H1 (cell line): ENCODE data around the gene CYBA. TPM values are rescaled to one million over a fixed set of nuclear protein-coding genes. Genes with fewer than 3 reads are reported as not detected.

Source experiments
- CTCF ChIA-PET: fragments of 300-600 bp; sonication (Branson Sonifier 250); formaldehyde crosslinking; loops from one replicate; lab custom pipeline; 2021; ENCODE audit not compliant: partially characterized antibody; lab: Charles Lee
- POLR2A ChIA-PET: fragments of 300-600 bp; sonication (Branson Sonifier 250); formaldehyde crosslinking; loops from one replicate; lab custom pipeline; 2021; ENCODE audit warnings: inconsistent platforms; ENCODE audit not compliant: partially characterized antibody; lab: Charles Lee
- DNase-seq, 2 experiments: peaks; one replicate each; pipeline versions ENCODE4 v3.0.0 to v3.0.0-alpha.2; 2010 to 2022; ENCODE audit warnings: low spot score in 2 of 2, low read depth in 1 of 2, mixed read lengths in 1 of 2
- FAIRE-seq: peaks from 2 replicates; lab custom pipeline; 2011; peaks lifted over from hg19 to GRCh38; lab: Jason Lieb, UNC
- H2AFZ ChIP-seq: 2 replicates; pipeline ENCODE4 v1.8.1; 2012; ENCODE audit warnings: low read length, inconsistent platforms
- H2AK5ac ChIP-seq: 2 replicates; pipeline ENCODE4 v1.6.1; 2013; ENCODE audit warnings: low read depth, low read length
- H2BK120ac ChIP-seq: replicated peaks from 2 replicates; pipeline ENCODE3; 2013; ENCODE audit warnings: low read depth, low read length, inconsistent platforms
- H2BK12ac ChIP-seq: 2 replicates; pipeline ENCODE4 v1.6.1; 2013; ENCODE audit warnings: low read depth, low read length
- H2BK15ac ChIP-seq: 2 replicates; pipeline ENCODE4 v1.6.1; 2013; ENCODE audit warnings: low read length
- H2BK20ac ChIP-seq: 2 replicates; pipeline ENCODE4 v1.6.1; 2013; ENCODE audit warnings: low read length
- H2BK5ac ChIP-seq: 2 replicates; pipeline ENCODE4 v1.6.1; 2013; ENCODE audit warnings: low read depth, low read length
- H3K14ac ChIP-seq: 2 replicates; pipeline ENCODE4 v1.6.1; 2013; ENCODE audit warnings: inconsistent platforms; ENCODE audit not compliant: insufficient read length
- H3K18ac ChIP-seq: 2 replicates; pipeline ENCODE4 v1.6.1; 2013; ENCODE audit warnings: low read length; ENCODE audit errors: extremely low read depth
- H3K23ac ChIP-seq: 2 replicates; pipeline ENCODE4 v1.6.1; 2013; ENCODE audit warnings: inconsistent platforms; ENCODE audit not compliant: insufficient read length
- H3K23me2 ChIP-seq: 2 replicates; pipeline ENCODE4 v1.6.1; 2013; ENCODE audit warnings: low read depth, low read length
- H3K27ac ChIP-seq: 2 replicates; pipeline ENCODE4 v1.6.1; 2011; ENCODE audit warnings: low read depth, low read length, inconsistent platforms
- H3K27me3 ChIP-seq, 4 experiments: replicated peaks in 1 of 4; 1 replicate in 1 of 4; 2 replicates in 3 of 4; pipeline versions ENCODE4 v1.6.1 to v1.8.1; 2011 to 2013; ENCODE audit warnings: low read length in 3 of 4, mild to moderate bottlenecking in 3 of 4, inconsistent platforms in 2 of 4, mixed read lengths in 2 of 4, moderate library complexity in 1 of 4; ENCODE audit not compliant: control insufficient read depth in 3 of 4, insufficient read depth in 3 of 4; ENCODE audit errors: extremely low read depth in 1 of 4
- H3K36me3 ChIP-seq, 4 experiments: 2 replicates each; pipeline versions ENCODE4 v1.6.1 to v1.8.1; 2011 to 2013; ENCODE audit warnings: mild to moderate bottlenecking in 4 of 4, low read length in 3 of 4, moderate library complexity in 2 of 4, control low read depth in 1 of 4, inconsistent platforms in 1 of 4; ENCODE audit not compliant: insufficient read depth in 4 of 4, control insufficient read depth in 2 of 4
- H3K4ac ChIP-seq: replicated peaks from 2 replicates; pipeline ENCODE3; 2013; ENCODE audit warnings: low read length, low read depth, mixed read lengths, inconsistent platforms; ENCODE audit not compliant: insufficient read length
- H3K4me1 ChIP-seq, 4 experiments: replicated peaks in 1 of 4; 1 replicate in 1 of 4; 2 replicates in 3 of 4; pipeline versions ENCODE4 v1.6.1 to v1.8.1; 2011 to 2013; ENCODE audit warnings: low read length in 3 of 4, inconsistent platforms in 2 of 4, mixed read lengths in 1 of 4; ENCODE audit not compliant: insufficient read depth in 4 of 4, control insufficient read depth in 3 of 4
- H3K4me2 ChIP-seq, 2 experiments: 2 replicates each; pipeline versions ENCODE4 v1.6.1 to v1.8.1; 2011 to 2013; ENCODE audit warnings: low read depth in 2 of 2, low read length in 2 of 2, control low read depth in 1 of 2, inconsistent platforms in 1 of 2, mild to moderate bottlenecking in 1 of 2; ENCODE audit not compliant: insufficient read depth in 1 of 2
- H3K4me3 ChIP-seq, 4 experiments: fragments of 200-600, 300-600 bp in 1 of 4; sonication (generic), shearing (Covaris generic), sonication (Bioruptor Twin) in 1 of 4; 2 replicates each; pipeline versions ENCODE4 v1.5.1 to v1.8.1; 2011 to 2016; ENCODE audit warnings: low read length in 4 of 4, low read depth in 3 of 4, control low read depth in 2 of 4, inconsistent platforms in 2 of 4, mild to moderate bottlenecking in 2 of 4, mixed read lengths in 1 of 4, moderate library complexity in 1 of 4; ENCODE audit not compliant: insufficient read depth in 2 of 4; ENCODE audit errors: extremely low read depth in 1 of 4
- H3K56ac ChIP-seq: replicated peaks from 2 replicates; pipeline ENCODE3; 2013; ENCODE audit warnings: low read depth, mild to moderate bottlenecking, mixed read lengths, low read length, inconsistent platforms; ENCODE audit not compliant: insufficient read length
- H3K79me1 ChIP-seq: 2 replicates; pipeline ENCODE4 v1.6.1; 2013; ENCODE audit warnings: low read depth, low read length, control low read depth
- H3K79me2 ChIP-seq, 2 experiments: 2 replicates each; pipeline versions ENCODE4 v1.6.1 to v1.8.1; 2012 to 2013; ENCODE audit warnings: low read length in 2 of 2, mild to moderate bottlenecking in 2 of 2, inconsistent platforms in 1 of 2; ENCODE audit not compliant: insufficient read depth in 2 of 2, control insufficient read depth in 1 of 2
- H3K9ac ChIP-seq, 4 experiments: replicated peaks in 1 of 4; 1 replicate in 1 of 4; 2 replicates in 3 of 4; pipeline versions ENCODE4 v1.6.1 to v1.8.1; 2011 to 2013; ENCODE audit warnings: low read depth in 3 of 4, low read length in 3 of 4, control low read depth in 2 of 4, mild to moderate bottlenecking in 2 of 4, moderate library complexity in 2 of 4, inconsistent platforms in 1 of 4; ENCODE audit errors: extremely low read depth in 1 of 4
- H3K9me3 ChIP-seq, 2 experiments: 2 replicates each; pipeline versions ENCODE4 v1.6.1 to v1.8.1; 2012 to 2013; ENCODE audit warnings: mild to moderate bottlenecking in 2 of 2, moderate library complexity in 2 of 2, control low read depth in 1 of 2, inconsistent platforms in 1 of 2, low read depth in 1 of 2, low read length in 1 of 2, mixed read lengths in 1 of 2; ENCODE audit not compliant: insufficient read depth in 2 of 2
- H4K20me1 ChIP-seq, 2 experiments: replicated peaks in 1 of 2; 2 replicates each; pipeline versions ENCODE3 to v1.8.1; 2011 to 2013; ENCODE audit warnings: inconsistent platforms in 2 of 2, low read length in 2 of 2, mild to moderate bottlenecking in 1 of 2; ENCODE audit not compliant: insufficient read depth in 2 of 2, control insufficient read depth in 1 of 2
- H4K5ac ChIP-seq: 2 replicates; pipeline ENCODE4 v1.6.1; 2013; ENCODE audit warnings: low read length, low read depth, mixed read lengths, inconsistent platforms; ENCODE audit not compliant: insufficient read length
- H4K8ac ChIP-seq: 2 replicates; pipeline ENCODE4 v1.8.0; 2013; ENCODE audit warnings: mild to moderate bottlenecking, moderate library complexity, low read length, inconsistent platforms; ENCODE audit not compliant: insufficient read depth; ENCODE audit errors: extremely low read depth
- H4K91ac ChIP-seq: replicated peaks from 2 replicates; pipeline ENCODE3; 2013; ENCODE audit warnings: low read length, mixed read lengths, inconsistent platforms; ENCODE audit not compliant: insufficient read length
- CEBPB ChIP-seq: IDR thresholded peaks from 2 replicates; pipeline ENCODE4 v1.6.1; 2012; ENCODE audit warnings: low read depth, low read length
- CHD2 ChIP-seq: IDR thresholded peaks from 2 replicates; pipeline ENCODE4 v1.6.1; 2012; ENCODE audit warnings: low read length, improper control_type of control experiment
- E2F6 ChIP-seq: IDR thresholded peaks from 2 replicates; pipeline ENCODE4 v1.6.1; 2012; ENCODE audit warnings: inconsistent platforms
- JUND ChIP-seq: IDR thresholded peaks from 2 replicates; pipeline ENCODE4 v1.6.1; 2011; ENCODE audit warnings: mild to moderate bottlenecking, improper control_type of control experiment, low read length
- KDM1A ChIP-seq: fragments of 200-600, 300-600 bp; sonication (generic); IDR thresholded peaks from 2 replicates; pipeline ENCODE4 v1.7.1; 2016; ENCODE audit warnings: mild to moderate bottlenecking, low read length, borderline replicate concordance
- KDM4A ChIP-seq: IDR thresholded peaks from one replicate; pipeline ENCODE4 v1.7.1; 2012; ENCODE audit warnings: low read depth, mild to moderate bottlenecking, moderate library complexity, low read length, inconsistent platforms; ENCODE audit not compliant: severe bottlenecking
- MAFK ChIP-seq: IDR thresholded peaks from 2 replicates; pipeline ENCODE4 v1.6.1; 2012; ENCODE audit warnings: low read depth, mild to moderate bottlenecking, improper control_type of control experiment, low read length
- POLR2A ChIP-seq, 2 experiments: IDR thresholded peaks; 1 replicate in 1 of 2; 2 replicates in 1 of 2; pipeline ENCODE4 v1.6.1; 2011; ENCODE audit warnings: low read depth in 2 of 2, low read length in 2 of 2, mild to moderate bottlenecking in 2 of 2; ENCODE audit errors: control extremely low read depth in 1 of 2
- POU5F1 ChIP-seq: IDR thresholded peaks from 2 replicates; pipeline ENCODE4 v1.6.1; 2011; ENCODE audit warnings: low read depth, mild to moderate bottlenecking, low read length, moderate library complexity
- RBBP5 ChIP-seq: IDR thresholded peaks from 2 replicates; pipeline ENCODE4 v1.7.1; 2012; ENCODE audit warnings: low read depth, mild to moderate bottlenecking, inconsistent platforms, low read length, moderate library complexity, borderline replicate concordance
- SIRT6 ChIP-seq: IDR thresholded peaks from one replicate; pipeline ENCODE4 v1.7.1; 2012; ENCODE audit warnings: low read length, inconsistent platforms
- TCF12 ChIP-seq: IDR thresholded peaks from 2 replicates; pipeline ENCODE4 v1.6.1; 2011; ENCODE audit warnings: low read depth, mild to moderate bottlenecking, low read length
- USF2 ChIP-seq: IDR thresholded peaks from 2 replicates; pipeline ENCODE4 v1.6.1; 2011; ENCODE audit warnings: low read length, improper control_type of control experiment
- YY1 ChIP-seq: IDR thresholded peaks from 2 replicates; pipeline ENCODE4 v1.6.1; 2011; ENCODE audit warnings: low read depth, mild to moderate bottlenecking, low read length
- WGBS, 2 experiments: shearing (Covaris generic) in 1 of 2; methylation state at CpG; one replicate each; pipeline versions ENCODE4 v1.1.6 to v1.1.7; 2013 to 2015; ENCODE audit warnings: low lambda C conversion rate in 2 of 2, mixed read lengths in 2 of 2, inconsistent platforms in 1 of 2, low coverage in 1 of 2, missing lambda C conversion rate in 1 of 2; ENCODE audit not compliant: insufficient replicate concordance in 2 of 2, insufficient coverage in 1 of 2, insufficient read length in 1 of 2; ENCODE audit errors: extremely low coverage in 1 of 2, missing lambda C conversion rate in 1 of 2; 5-methylcytosine and 5-hydroxymethylcytosine counted together
- polyA plus RNA-seq, 7 experiments: library from polyadenylated mRNA; depleted of rRNA in 3 of 7; stranded (reverse) in 5 of 7; unstranded in 2 of 7; fragments of >200 nt in 5 of 7; fragments of 200-250 nt in 2 of 7; gene quantifications; 1 replicate in 5 of 7; 2 replicates in 1 of 7; 4 replicates in 1 of 7; pipeline versions ENCODE4 v1.2.1 to v1.2.3, GENCODE V29; 2011 to 2013; ENCODE audit warnings: missing spikeins in 2 of 7, mixed read lengths in 2 of 7
- total RNA-seq: library from RNA; stranded (reverse); fragmentation: NEBNext Ultra II Directional; extraction: Animal tissue kit (Norgen Biotek cat#: 25700); gene quantifications from 2 replicates; pipeline ENCODE4 v1.2.1, GENCODE V29; 2021

CYBA gene
- total and polyA plus RNA-seq, 2 of the 8 experiments (the other 6 are each of a cell fraction or from before 2014, with no cell fraction given) = 136 to 254 TPM

- peaks cover 0 to 1% of the 10 kb centered on the region in 2 experiments for H4K20me1 ChIP-seq
- no peaks in the 10 kb centered on the region for H3K9me3 ChIP-seq
- 91% methylated on average over 4 of the region's 4 CpGs; no CpG with 5 or more reads in 1 of the 2 experiments for WGBS, 2 experiments
- H3K4me3 ChIP-seq = no peak overlapping the region
- POLR2A ChIA-PET = interaction anchor here (1.0 to 3.1 kb wide), 3 partner anchors 10 to 26 kb away, joined by 3 to 19 read pairs (median 5); partner anchors contain the start of gene CYBA
- H3K36me3 ChIP-seq = no peaks in the 10 kb centered on the region
- no peak overlapping the region for H3K23ac ChIP-seq
- no peak overlapping the region for H3K9ac ChIP-seq
- H2AFZ ChIP-seq = no peak overlapping the region
- no peak overlapping the region for H4K91ac ChIP-seq
- H2BK5ac ChIP-seq = no peak overlapping the region
- H3K18ac ChIP-seq = no peak overlapping the region
- no peak overlapping the region for H2BK120ac ChIP-seq
- CTCF ChIA-PET = interaction anchor here (0.9 to 2.8 kb wide), 7 partner anchors 9 to 111 kb away, joined by 3 to 9 read pairs (median 3); no protein-coding TSS in a partner anchor
- H4K5ac ChIP-seq = no peak overlapping the region
- H3K56ac ChIP-seq = no peak overlapping the region
- H3K79me1 ChIP-seq = no peaks in the 10 kb centered on the region; the same call in 1 of the 2 replicates
- no peak overlapping the region for H2BK20ac ChIP-seq
- no peaks in the 10 kb centered on the region for H3K27me3 ChIP-seq
- peaks cover 7% of the 10 kb centered on the region; the same call in 1 of the 2 replicates for H3K23me2 ChIP-seq
- H3K79me2 ChIP-seq = peaks cover 0 to 27% of the 10 kb centered on the region in 2 experiments; a peak in 3 of 4 replicates
- H3K27ac ChIP-seq = no peak overlapping the region
- DNase-seq = no peak
- no peak overlapping the region for H3K14ac ChIP-seq
- H3K4me2 ChIP-seq = no peak overlapping the region
- no peak overlapping the region for H4K8ac ChIP-seq
- FAIRE-seq = no peak
- no peak overlapping the region for H2BK15ac ChIP-seq
- H3K4ac ChIP-seq = no peak overlapping the region
- peaks cover 0 to 3% (median 0%) of the 10 kb centered on the region in 4 experiments; a peak in 2 of 7 replicates for H3K4me1 ChIP-seq
- no peak overlapping the region for H2BK12ac ChIP-seq
- no peak overlapping the region for H2AK5ac ChIP-seq
- TF ChIP-seq YY1 (no peak), JUND (no peak), SIRT6 (no peak), CEBPB (no peak), TCF12 (no peak), E2F6 (no peak), MAFK (no peak), POU5F1 (no peak), CHD2 (no peak), RBBP5 (no peak), USF2 (no peak), KDM1A (no peak), KDM4A (no peak), POLR2A (IDR thresholded peaks at IDR 0.05; ENCODE audit: control extremely low read depth in 1 of 2, low read depth in 2 of 2, low read length in 2 of 2) (no peak)
Observed at GRCh38 chr16:88665148-88665547, 14.3 kb upstream of the CYBA start.
